CD4-positive, alpha-beta T cell treated with Interleukin-15 for 4 hours (primary cell): ENCODE measurements around the gene COX11.

Source experiments
- DNase-seq: peaks from one replicate; pipeline ENCODE4 v3.0.0-alpha.2; 2020; ENCODE audit warnings: low spot score

Gene COX11

DNA sequence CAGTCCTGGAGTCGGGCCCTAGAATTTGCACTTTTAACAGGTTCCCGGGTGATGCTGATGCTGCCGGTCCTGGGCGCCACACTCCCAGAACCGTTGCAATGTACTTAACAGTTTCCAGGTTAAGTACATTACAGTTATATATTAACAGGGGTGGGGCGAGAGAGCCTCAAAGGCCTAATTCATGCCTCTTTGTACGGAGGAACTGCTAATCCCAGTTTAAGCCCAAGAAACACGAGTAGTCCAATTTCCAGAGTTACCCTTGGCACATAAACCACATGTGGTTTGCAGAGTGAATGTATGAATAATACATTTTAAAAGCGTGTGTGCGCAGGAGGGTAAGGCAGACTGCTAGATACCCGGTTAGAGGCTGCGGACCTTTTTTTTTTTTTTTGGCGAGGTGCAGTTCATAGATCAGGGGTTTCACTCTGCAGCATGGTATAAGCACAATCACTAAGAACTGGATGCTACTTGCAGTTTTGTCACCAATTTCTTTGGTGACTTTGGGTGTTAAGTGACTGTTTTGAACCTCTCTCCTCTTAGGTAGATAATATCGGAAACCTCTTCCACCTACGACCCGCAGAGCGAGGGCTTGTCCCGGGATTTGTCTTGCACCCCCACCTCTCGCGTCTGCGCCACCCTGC lies 713 bp downstream of the COX11 start:
- DNase-seq = peak; percentile 46

DNA sequence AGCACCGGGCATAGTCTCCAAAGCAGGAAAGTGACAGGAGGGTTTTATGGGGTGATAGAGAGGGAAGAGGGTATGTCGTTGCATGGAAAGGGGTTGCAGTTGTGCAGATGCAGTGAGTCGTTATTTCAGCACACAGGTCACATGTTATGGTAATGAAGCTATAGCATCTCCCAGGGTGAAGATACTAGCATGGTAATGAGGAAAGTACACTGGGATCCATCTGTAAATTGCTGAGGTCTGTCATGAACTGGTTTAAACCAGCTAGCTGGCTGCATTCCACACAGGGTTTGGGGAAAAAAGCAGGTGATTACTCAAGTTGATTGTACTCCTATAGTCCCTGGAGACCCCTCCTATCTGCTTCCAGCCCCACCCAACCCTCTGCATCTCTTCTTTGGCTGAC lies 11.7 kb downstream of the COX11 start:
- no peak for DNase-seq

DNA sequence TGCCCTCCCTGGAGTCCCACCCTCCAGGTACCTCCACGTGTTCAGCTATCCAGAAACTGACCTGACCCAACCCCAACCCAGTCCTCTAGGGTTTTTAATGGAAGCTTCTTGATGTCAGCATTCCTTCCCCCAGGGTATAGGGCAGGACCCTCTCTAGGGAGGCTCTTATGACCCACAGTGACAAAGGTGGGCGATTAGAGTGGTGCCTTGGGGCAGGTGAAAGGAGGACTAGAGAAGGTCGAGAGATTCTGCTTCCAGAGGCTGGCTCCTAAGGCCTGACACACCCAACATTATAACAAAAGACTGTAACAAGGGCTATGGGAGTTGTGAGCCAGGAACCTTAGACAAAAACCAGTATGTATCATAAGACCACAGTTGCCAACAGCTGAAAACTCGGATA lies 17.2 kb downstream of the COX11 start:
- DNase-seq = no peak

DNA sequence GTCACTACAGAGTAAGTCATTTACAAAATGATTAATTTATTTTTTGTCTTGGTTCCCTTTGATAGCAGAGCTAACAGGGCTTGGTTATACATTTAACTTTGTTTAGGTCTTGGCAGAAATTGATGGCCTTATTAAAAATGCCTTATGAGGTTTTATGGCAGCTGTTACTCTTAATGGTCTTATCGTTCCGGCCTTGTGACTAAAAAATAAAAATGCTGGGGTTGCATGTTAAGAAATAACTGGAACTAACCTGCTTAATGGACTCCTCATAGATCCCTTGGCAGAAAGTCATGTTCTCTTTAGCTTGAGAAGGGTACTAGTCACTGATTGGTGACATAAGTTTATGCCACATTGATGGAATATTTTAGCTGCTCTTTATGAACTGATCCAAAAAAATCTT lies 18.3 kb downstream of the COX11 start:
- DNase-seq = no peak

DNA sequence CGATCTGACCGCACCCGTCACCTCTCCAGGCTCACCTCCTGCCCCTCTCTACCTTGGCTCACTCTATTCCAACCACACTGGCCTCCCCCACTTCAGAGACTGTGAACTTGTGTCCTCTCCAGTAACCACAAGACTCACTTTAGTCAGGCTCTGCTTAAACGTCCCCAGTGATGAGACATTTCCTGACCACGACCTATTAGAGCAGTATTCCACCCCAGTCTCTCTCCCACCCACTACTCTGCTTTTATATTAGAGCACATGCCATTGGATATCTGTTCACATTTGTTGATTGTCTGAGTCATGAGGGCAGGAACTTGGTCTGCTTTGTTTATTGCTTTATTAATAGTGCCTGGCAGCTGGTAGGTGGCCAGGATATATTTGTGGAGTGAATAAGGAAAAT lies 20.1 kb downstream of the COX11 start:
- no peak for DNase-seq

DNA sequence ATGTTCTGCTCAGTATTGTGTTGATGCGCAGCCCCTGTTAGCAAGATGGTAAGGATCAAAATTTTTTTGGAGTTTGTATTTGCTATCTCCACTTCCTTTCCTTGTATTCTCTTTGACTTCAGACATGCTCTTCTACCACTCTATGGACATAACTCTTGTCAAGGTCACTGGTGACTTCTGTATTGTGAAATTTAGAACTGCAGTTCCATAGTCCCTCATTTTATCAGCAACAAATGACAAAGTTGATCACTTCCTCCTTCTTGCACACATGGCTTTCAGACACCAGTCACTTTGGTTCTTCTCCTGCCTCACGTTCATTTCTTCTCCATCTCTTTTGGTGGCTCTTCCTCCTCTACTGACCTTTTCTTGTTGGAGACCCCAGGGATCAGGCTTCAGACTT lies 21.1 kb downstream of the COX11 start:
- no peak for DNase-seq

DNA sequence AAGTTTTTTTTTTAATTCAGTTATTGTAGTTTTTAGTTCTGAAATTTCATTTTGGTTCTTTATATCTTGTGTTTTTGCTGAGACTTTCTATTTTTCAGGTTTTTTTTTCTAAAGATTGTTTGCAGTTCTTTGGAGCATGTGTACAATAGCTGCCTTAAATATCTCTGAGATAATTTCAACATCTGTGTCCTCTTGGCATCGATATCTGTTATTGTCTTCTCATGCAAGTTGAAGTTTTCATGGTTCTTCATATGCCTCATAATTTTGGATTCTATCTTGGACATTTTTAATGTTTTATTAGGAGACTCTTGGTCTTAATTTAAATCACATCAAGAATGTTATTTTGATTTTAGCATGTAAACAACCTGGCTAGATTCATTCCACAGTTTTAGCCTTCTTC lies 22.8 kb downstream of the COX11 start:
- no peak for DNase-seq

DNA sequence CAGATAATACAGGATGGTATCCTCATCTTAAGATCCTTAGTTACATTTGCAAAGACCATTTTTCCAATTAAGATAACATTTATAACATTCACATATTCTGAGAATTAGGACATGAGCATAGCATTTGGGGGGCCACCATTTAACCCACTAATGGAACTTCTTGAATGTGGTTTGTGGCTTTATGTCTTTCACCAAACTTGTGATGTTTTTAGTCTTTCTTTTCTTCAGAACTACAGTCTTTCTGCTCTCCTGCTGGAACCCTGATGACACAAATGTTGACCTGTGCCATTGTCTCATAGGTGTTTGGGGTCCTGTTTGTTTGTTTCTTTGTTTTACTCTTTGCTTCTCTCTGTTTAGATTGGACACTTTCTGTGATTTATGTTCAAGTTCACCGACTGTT lies 23.2 kb downstream of the COX11 start:
- no peak for DNase-seq

DNA sequence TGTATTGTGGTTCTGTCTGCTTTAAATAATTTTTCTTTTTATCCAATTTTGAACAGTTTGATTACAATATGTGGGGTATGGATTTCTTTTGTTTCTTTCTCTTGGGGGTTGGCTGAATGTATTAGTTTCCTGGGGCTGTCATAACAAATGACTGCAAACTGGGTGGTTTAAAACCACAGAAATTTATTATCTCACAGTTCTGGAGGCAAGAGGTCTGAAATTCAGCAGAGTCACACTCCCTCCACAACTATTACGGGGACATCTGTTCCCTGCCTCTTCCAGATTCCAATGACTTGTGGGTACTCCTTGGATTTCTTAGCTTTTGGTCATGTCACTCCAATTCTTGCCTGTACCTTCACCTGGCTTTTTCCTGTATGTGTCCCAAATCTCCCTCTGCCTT lies 23.7 kb downstream of the COX11 start:
- DNase-seq = no peak

DNA sequence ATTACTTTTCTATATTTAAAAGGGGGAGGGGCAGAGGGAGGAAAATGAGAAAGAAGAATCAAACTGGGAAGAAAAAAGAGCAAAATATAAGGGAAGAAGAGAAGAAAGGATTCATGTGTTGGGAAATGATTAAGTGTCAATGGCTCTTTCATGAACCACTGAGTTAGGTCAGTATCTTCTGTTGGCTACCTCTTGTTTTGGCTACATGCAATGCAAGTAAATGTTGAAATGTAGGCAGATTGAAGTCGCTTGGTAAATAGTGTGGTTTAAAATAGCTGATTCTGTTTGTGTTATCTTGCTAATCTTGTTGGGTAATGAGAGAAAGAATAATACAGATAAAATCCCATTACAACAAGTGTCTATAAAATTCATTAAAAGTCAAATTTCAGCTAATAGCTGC lies 27.2 kb downstream of the COX11 start:
- DNase-seq = no peak

DNA sequence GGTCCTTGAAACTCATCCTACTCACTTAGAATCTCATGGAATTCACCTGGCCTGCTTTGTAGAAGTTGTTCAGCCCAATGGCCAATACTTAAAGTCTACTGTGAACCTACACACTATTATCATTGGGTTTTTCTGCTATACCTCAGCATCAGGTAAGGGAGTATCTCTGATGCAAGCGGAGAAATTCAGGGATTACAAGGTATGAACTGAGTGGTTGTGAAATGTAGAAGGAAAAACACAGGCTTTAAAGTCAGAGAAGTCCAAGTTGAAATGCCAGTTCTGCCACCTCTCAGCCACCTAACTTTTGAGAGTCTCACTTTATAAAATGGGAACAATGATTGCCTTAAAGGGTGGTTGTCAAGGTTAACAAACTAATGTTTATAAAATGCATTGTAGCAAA lies 31.0 kb downstream of the COX11 start:
- no peak for DNase-seq

DNA sequence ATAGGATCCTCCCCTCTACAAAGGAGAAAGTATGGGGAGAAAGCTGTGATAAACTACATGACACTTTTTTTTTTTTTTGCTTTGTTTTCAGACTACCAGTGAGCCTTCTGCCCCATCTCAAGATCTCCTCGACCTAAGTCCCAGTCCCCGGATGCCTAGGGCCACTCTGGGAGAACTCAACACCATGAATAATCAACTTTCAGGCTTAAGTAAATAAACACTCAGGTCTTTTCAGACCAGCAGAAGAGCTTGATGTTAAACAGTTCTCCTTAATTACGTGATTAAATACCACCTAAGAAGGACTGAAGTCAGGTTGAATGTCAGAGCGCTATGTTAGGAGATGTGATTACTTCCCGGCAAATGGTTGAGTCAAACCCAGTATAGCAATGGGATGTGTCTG lies 31.4 kb downstream of the COX11 start:
- DNase-seq = no peak

DNA sequence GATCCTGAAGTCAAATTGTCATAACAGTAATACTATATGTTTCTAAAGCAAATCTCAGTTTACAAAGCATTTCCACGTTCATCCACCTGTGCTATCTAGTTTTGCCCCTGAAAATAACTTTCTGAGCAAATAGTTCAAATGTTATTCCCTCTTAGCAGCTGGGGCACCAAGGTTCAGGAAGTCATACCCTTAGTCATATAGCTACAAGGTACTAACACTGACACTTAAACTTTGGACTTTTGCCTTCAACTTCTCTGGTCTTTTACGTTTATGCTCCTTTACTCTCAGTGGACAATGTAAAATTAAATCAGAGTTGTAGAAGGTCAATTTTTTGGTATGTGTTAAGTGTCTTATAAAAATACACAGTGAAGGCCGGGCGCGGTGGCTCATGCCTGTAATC lies 33.0 kb downstream of the COX11 start:
- DNase-seq = no peak

DNA sequence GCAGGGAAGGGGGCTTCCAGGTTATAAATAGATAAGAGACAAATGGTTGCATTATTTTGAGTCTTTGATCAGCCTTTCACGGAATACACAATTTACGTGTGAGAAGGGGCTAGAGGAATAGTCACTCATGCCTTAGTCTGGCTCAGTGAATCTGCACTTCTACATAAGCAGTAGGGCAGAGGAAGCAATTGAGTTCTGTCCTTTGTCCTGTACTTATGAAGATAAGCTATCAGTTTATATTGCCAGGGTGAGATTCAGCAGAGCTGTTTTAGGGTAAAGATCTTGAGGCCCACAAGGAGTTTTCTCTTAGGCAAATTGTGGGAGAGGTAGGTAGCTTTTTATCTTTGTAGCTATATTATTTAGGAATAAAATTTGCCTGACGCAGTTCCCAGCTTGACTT lies 34.5 kb downstream of the COX11 start:
- no peak for DNase-seq

DNA sequence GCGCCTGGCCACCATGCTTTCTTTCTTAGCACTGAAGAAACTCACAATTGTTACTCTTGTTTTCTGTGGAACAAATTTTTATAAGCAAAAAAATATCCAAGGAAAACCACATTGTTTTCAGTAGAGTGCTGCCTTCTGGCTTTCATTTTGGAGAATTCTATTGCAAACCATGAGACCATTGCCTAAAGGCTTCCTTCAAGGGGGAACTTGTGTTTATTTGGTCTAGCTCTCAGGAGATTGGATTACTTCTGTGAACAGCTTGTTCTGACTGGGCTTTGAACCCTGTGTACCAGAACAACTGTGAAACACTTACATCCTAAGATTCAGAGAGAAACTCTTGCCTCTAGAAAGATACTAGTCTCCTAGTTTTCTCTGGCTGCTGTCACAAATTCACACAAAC lies 35.7 kb downstream of the COX11 start:
- no peak for DNase-seq

DNA sequence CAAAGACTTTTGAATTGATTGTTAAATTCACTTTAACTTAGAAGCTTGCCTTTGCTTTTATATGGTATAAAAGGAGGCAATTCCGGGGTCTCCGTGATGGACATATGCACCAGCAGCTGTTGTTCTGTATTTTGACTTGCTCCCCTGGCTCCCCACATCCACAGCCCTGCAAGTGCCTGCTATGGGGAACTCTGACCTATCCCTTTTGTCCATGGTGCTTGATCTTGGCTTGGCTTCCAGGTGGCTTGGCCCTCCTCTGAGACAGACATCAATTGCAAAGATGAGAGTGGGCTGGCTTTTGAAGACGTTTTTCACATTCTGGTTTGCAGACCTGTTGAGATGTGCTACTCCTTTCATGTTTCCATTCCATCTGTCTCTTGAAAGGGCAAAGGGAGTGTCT lies 40.9 kb downstream of the COX11 start:
- DNase-seq = no peak

DNA sequence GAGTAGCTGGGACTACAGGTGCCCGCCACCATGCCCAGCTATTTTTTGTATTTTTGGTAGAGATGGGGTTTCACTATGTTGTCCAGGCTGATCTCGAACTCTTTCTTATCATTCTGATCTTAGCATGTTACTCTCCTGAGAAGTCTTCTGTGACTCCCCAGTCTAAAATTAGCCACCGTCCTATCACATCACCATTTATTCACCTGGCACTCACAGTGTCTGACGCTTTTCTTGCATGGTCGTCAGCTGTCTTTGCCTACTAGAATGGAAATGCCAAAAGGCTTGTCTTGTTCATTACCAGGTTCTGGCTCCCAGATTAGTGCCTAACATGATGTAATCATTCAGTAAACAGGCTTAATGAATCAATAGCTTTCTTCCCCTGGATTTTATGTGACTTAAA lies 44.0 kb downstream of the COX11 start:
- DNase-seq = no peak

DNA sequence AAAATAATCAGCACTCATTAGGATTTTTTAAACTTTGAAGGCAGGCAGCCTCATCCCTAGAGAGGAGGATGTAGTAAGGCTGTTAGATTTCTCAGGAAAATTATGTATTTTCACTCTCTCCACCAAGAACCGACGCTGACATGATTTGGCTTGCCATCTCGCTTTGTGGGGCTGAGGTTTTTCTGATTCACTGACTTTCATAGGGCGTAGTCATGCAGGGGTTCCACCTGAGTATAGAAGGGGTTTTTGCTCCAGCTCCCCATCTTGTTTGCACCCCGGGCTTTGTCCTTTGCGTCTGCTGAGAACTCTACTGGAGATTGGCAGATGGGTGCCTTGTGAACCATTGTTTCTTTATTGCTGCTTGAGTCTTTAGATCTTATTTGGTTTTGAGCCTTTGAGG lies 47.6 kb downstream of the COX11 start:
- no peak for DNase-seq

DNA sequence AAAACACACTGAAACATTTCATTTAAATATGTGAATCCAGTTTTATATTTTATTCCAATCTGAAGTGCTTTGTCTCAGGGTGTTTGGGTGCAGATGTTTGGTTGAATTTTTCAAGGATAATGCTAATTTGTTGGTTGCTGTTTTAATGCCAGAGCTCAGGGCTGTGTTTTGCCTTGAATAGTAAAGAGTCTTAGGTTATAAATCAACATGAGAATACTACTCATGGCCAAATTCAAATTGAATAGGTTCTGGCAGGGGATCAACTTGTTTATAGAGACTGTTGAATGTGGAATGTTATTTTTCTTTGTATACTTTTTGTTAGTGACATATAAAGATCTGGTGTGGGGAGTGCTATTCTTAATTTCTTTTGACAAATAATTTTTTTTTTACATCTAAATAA lies 49.0 kb downstream of the COX11 start:
- no peak for DNase-seq

DNA sequence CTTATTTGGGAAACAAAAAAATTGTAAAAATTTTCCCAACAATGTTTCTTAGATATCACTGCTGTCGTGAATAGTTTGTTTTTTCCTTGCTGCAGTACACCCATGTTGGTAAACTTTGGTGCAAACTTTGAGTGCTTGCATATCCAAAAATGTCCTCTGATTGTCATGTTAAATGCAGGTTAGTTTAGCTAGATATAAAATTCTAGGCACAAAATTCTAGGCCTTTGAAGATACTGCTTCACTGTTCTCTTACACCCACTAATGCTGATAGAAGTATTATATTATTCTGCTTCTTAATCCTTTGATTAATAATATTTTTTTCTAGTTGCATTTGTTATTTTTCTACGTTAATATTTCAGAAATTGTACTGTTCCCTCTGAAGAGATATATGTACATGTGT lies 51.7 kb downstream of the COX11 start:
- DNase-seq = no peak
